ENCODE data around the gene ZNF284. TPM values are rescaled to one million over a fixed set of nuclear protein-coding genes. Genes with fewer than 3 reads are reported as not detected.

Gene ZNF284
- total RNA-seq = 1 to 10 TPM; 1.2 to 1.4 TPM

DNA sequence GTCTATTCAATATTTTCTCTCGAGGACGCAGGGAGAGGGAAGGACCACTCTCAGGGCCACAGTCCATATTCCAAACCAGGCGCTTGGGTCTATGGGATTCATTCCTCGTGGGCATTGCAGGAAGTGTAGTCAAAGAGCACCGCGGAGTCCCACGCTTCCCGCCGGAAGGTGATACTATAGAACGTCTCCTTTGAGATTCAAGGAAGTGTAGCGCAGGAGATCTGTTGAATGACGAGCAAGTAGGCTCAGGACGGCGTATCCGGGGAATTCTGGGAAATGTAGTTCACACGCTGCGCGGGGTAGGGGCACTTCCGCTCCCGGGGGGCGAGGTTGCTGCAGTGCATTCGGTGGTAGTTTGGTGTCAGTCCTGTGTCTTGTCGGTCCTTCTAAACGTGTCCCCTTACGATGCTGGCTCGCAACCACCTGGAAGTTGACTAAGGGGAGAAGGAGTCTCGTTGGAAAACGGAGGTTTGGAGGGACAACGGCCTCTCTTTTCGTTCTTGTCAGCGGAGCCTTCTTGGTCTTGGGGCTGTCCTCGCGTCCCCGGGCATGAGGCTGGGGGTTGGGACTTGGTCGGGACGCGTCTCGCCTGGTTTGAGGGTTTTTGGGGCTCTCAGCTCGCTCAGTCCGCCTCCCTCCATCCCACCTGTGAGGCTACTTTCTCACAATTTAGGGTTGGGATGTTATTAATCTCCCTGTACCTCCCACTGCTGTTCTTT is at the start of gene ZNF284:
TSS of gene ZNF284 (plus strand) at position 336 of the 719 bp plus-strand sequence. CDS start 4,231 bp downstream, outside the sequence.
- peak within 1 kb of the TSS; percentile 54 to 62 for H3K9ac ChIP-seq (ENCODE audit: low read depth in 2 of 2, low read length in 2 of 2)
- intact Hi-C loops (cut with DNase I) = no loop called here
- no peaks in the 10 kb centered on the region for H3K9me3 ChIP-seq
- no peaks in the 10 kb centered on the region for H3K36me3 ChIP-seq
- H3K27ac ChIP-seq = no peak within 1 kb of the TSS
- DNase-seq = peak; percentile 93
- peaks cover 4% of the 10 kb centered on the region for H3K4me1 ChIP-seq
- H3K27me3 ChIP-seq = no peaks in the 10 kb centered on the region
- peak within 1 kb of the TSS; percentile 66 for H3K4me3 ChIP-seq
- TF ChIP-seq, protein P1, sequence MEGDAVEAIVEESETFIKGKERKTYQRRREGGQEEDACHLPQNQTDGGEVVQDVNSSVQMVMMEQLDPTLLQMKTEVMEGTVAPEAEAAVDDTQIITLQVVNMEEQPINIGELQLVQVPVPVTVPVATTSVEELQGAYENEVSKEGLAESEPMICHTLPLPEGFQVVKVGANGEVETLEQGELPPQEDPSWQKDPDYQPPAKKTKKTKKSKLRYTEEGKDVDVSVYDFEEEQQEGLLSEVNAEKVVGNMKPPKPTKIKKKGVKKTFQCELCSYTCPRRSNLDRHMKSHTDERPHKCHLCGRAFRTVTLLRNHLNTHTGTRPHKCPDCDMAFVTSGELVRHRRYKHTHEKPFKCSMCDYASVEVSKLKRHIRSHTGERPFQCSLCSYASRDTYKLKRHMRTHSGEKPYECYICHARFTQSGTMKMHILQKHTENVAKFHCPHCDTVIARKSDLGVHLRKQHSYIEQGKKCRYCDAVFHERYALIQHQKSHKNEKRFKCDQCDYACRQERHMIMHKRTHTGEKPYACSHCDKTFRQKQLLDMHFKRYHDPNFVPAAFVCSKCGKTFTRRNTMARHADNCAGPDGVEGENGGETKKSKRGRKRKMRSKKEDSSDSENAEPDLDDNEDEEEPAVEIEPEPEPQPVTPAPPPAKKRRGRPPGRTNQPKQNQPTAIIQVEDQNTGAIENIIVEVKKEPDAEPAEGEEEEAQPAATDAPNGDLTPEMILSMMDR (IDR thresholded peaks at IDR 0.05) = no peak

DNA sequence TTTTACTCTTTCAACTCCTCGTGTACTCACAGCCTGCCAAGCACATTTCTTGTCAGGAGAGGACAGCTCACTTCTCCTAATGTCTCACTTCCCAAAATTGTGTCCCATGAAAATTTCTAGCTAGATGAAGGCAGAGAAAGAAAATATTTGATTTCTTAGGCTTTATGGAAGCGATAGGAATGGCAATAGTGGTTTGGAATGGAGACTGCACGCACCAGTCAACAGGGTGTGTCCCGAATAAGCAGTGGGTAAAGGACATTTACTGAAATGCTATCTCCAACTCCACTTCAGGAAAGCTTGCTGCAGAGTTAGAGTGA is 47.1 kb upstream of the ZNF284 start:
- no peaks in the 10 kb centered on the region for H3K27me3 ChIP-seq
- intact Hi-C loops (cut with DNase I) = loop anchor here (10.0 kb wide), 1 partner anchor 90 kb away; the partner anchor contains the start of gene ZNF225
- no peaks in the 10 kb centered on the region for H3K9me3 ChIP-seq
- H3K27ac ChIP-seq = no peak overlapping the region
- H3K4me1 ChIP-seq = no peaks in the 10 kb centered on the region
- DNase-seq = no peak
- peak overlapping the region; percentile 76 for H3K4me3 ChIP-seq
- TF ChIP-seq, protein P1 (IDR thresholded peaks at IDR 0.05) = no peak
- peak overlapping the region in 1 of 2 donors; percentile 75 for H3K9ac ChIP-seq (ENCODE audit: low read depth in 2 of 2, low read length in 2 of 2)
- H3K36me3 ChIP-seq = no peaks in the 10 kb centered on the region

DNA sequence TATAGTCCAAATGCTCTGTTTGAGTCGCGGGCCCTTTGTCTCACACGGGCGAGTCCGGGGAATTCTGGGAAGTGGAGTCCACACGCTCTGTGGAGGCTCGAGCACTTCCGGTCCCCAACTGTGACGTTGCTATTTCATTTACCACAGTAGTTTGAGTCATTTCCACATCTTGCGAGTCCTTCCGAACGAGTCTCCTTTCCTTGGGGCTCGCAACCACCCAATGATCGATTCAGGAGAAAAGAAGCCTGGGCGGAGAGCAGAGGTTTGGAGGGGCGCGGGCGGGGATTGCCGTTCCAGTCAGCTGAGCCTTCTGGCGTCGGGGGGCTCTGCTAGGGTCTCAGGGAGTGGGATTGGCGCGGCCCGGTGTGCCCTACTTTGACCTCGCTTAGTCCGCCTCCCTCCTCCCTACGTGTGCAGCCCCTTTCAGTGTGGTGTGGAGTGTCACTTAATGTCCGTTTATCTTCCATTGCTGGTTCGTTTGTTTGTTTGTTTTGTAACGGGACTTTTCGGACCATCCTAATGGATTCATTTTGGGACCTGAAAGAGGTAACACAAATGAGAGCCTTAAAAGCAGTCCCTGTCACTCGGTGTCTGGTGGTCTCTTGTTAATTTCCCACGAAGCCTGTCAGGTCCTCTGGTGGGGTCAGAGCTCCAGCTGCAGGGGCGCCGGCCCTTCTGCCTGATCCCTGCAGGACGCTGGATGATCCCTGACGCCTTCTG is 46.6 kb upstream of the ZNF284 start, which contains the start of gene ZNF222:
TSS of gene ZNF222 (plus strand) at position 163 of the 720 bp plus-strand sequence. CDS start at position 221, 58 bp downstream.
- no peaks in the 10 kb centered on the region for H3K27me3 ChIP-seq
- no peaks in the 10 kb centered on the region for H3K36me3 ChIP-seq
- peak within 1 kb of the TSS; percentile 76 for H3K4me3 ChIP-seq
- H3K4me1 ChIP-seq = no peaks in the 10 kb centered on the region
- no peak within 1 kb of the TSS for H3K27ac ChIP-seq
- TF ChIP-seq, protein P1 (IDR thresholded peaks at IDR 0.05) = no peak
- H3K9me3 ChIP-seq = no peaks in the 10 kb centered on the region
- intact Hi-C loops (cut with DNase I) = loop anchor here (10.0 kb wide), 1 partner anchor 89 kb away; the partner anchor contains the start of gene ZNF225
- peak within 1 kb of the TSS; percentile 75 to 76 for H3K9ac ChIP-seq (ENCODE audit: low read depth in 2 of 2, low read length in 2 of 2)
- DNase-seq = peak; percentile 90

DNA sequence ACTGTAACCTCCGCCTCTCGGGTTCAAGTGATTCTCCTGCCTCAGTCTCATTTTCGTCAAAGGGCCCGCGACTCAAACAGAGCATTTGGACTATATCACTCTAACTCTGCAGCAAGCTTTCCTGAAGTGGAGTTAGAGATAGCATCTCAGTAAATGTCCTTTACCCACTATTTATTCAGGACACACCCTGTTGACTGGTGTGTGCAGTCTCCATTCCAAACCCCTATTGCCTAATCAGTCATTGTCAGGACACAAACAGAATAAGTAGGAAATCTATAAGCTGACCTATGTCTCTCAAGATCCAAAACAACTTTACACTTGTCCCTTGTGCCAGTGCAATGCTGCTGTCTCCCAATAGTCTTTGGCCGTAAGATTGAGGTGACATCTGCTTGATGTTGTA is 45.3 kb upstream of the ZNF284 start:
- no peak overlapping the region for H3K9ac ChIP-seq (ENCODE audit: low read depth in 2 of 2, low read length in 2 of 2)
- H3K4me3 ChIP-seq = no peak overlapping the region
- no peaks in the 10 kb centered on the region for H3K4me1 ChIP-seq
- no peak overlapping the region for H3K27ac ChIP-seq
- no peaks in the 10 kb centered on the region for H3K36me3 ChIP-seq
- TF ChIP-seq, protein P1 (IDR thresholded peaks at IDR 0.05) = no peak
- DNase-seq = no peak
- no peaks in the 10 kb centered on the region for H3K27me3 ChIP-seq
- intact Hi-C loops (cut with DNase I) = loop anchor here (10.0 kb wide), 1 partner anchor 88 kb away; the partner anchor contains the start of gene ZNF225
- H3K9me3 ChIP-seq = no peaks in the 10 kb centered on the region

DNA sequence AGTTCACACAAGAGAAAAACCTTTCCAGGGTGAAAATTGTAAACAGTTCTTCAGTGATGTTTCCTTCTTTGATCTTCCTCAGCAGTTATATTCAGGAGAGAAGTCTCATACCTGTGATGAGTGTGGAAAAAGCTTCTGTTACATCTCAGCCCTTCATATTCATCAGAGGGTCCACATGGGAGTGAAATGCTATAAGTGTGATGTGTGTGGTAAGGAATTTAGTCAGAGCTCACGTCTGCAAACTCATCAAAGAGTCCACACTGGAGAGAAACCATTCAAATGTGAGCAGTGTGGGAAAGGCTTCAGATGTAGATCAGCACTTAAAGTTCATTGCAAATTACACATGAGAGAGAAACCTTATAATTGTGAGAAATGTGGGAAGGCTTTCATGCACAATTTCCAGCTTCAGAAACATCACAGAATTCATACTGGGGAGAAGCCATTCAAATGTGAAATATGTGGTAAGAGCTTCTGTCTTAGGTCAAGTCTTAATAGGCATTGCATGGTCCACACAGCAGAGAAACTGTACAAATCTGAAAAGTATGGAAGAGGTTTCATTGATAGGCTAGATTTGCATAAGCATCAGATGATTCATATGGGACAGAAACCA is 39.9 kb upstream of the ZNF284 start:
- H3K9ac ChIP-seq (ENCODE audit: low read depth in 2 of 2, low read length in 2 of 2) = no peak overlapping the region
- H3K36me3 ChIP-seq = no peaks in the 10 kb centered on the region
- intact Hi-C loops (cut with DNase I) = no loop called here
- TF ChIP-seq, protein P1 (IDR thresholded peaks at IDR 0.05) = no peak
- no peak overlapping the region for H3K27ac ChIP-seq
- H3K4me1 ChIP-seq = no peaks in the 10 kb centered on the region
- no peak for DNase-seq
- no peaks in the 10 kb centered on the region for H3K27me3 ChIP-seq
- no peaks in the 10 kb centered on the region for H3K9me3 ChIP-seq
- H3K4me3 ChIP-seq = no peak overlapping the region
